ENCODE data around the gene SORCS2.

SORCS2 gene

GRCh38 chr4:7774301-7775294 is 582.3 kb downstream of the SORCS2 start:
- H3F3A ChIP-seq (ENCODE audit: insufficient read depth, low read length): no peaks in the 10 kb centered on the region
- no peak overlapping the region for H3K27ac ChIP-seq (ENCODE audit: low read depth, low read length, poor library complexity, severe bottlenecking)
- no peak overlapping the region for H3K9ac ChIP-seq (ENCODE audit: low read length)
- no peaks in the 10 kb centered on the region for H4K20me1 ChIP-seq (ENCODE audit: insufficient read depth, low read length)
- no peaks in the 10 kb centered on the region for H3K36me3 ChIP-seq (ENCODE audit: insufficient read depth, low read length)
- TF ChIP-seq CTCF (IDR thresholded peaks at IDR 0.05; ENCODE audit: low read length) (no peak), EZH2 (IDR thresholded peaks at IDR 0.05; ENCODE audit: borderline replicate concordance, low read length) (no peak)
- no peaks in the 10 kb centered on the region for H3K9me3 ChIP-seq (ENCODE audit: low read length)
- no peak overlapping the region for H3K4me3 ChIP-seq (ENCODE audit: low read depth, low read length, poor library complexity, severe bottlenecking)
- H3K79me2 ChIP-seq (ENCODE audit: insufficient read depth, low read length): no peaks in the 10 kb centered on the region
- peaks cover 30% of the 10 kb centered on the region for H3K4me1 ChIP-seq (ENCODE audit: insufficient read depth, low read length, severe bottlenecking)
- H3K9me2 ChIP-seq (ENCODE audit: low read depth, low read length): no peaks in the 10 kb centered on the region
- no peak overlapping the region for H2AFZ ChIP-seq (ENCODE audit: low read length)
- no peaks in the 10 kb centered on the region for H3K27me3 ChIP-seq (ENCODE audit: insufficient read depth, low read length)
- no peak overlapping the region for H3K4me2 ChIP-seq (ENCODE audit: low read length)

- no peak overlapping the region for H3K4me3 ChIP-seq (ENCODE audit: low read depth, low read length, poor library complexity, severe bottlenecking)
- no peaks in the 10 kb centered on the region for H3F3A ChIP-seq (ENCODE audit: insufficient read depth, low read length)
- H3K36me3 ChIP-seq (ENCODE audit: insufficient read depth, low read length): no peaks in the 10 kb centered on the region
- no peak overlapping the region for H2AFZ ChIP-seq (ENCODE audit: low read length)
- H3K27me3 ChIP-seq (ENCODE audit: insufficient read depth, low read length): no peaks in the 10 kb centered on the region
- TF ChIP-seq CTCF (IDR thresholded peaks at IDR 0.05; ENCODE audit: low read length): no peak
- no peak for TF ChIP-seq EZH2 (IDR thresholded peaks at IDR 0.05; ENCODE audit: borderline replicate concordance, low read length)
- H3K27ac ChIP-seq (ENCODE audit: low read depth, low read length, poor library complexity, severe bottlenecking): no peak overlapping the region
- no peaks in the 10 kb centered on the region for H3K79me2 ChIP-seq (ENCODE audit: insufficient read depth, low read length)
- no peak overlapping the region for H3K9ac ChIP-seq (ENCODE audit: low read length)
- H3K9me3 ChIP-seq (ENCODE audit: low read length): no peaks in the 10 kb centered on the region
- H4K20me1 ChIP-seq (ENCODE audit: insufficient read depth, low read length): no peaks in the 10 kb centered on the region
- H3K4me1 ChIP-seq (ENCODE audit: insufficient read depth, low read length, severe bottlenecking): peaks cover 35% of the 10 kb centered on the region
- H3K4me2 ChIP-seq (ENCODE audit: low read length): no peak overlapping the region
- H3K9me2 ChIP-seq (ENCODE audit: low read depth, low read length): no peaks in the 10 kb centered on the region
Observed at GRCh38 chr4:7775396-7775795, 583.1 kb downstream of the SORCS2 start.

GRCh38 chr4:7777017-7777710 is 584.8 kb downstream of the SORCS2 start:
- H3K9ac ChIP-seq (ENCODE audit: low read length): no peak overlapping the region
- no peak overlapping the region for H3K4me2 ChIP-seq (ENCODE audit: low read length)
- H3K27ac ChIP-seq (ENCODE audit: low read depth, low read length, poor library complexity, severe bottlenecking): no peak overlapping the region
- no peak overlapping the region for H3K4me3 ChIP-seq (ENCODE audit: low read depth, low read length, poor library complexity, severe bottlenecking)
- H3F3A ChIP-seq (ENCODE audit: insufficient read depth, low read length): no peaks in the 10 kb centered on the region
- H3K27me3 ChIP-seq (ENCODE audit: insufficient read depth, low read length): no peaks in the 10 kb centered on the region
- no peaks in the 10 kb centered on the region for H3K36me3 ChIP-seq (ENCODE audit: insufficient read depth, low read length)
- H3K4me1 ChIP-seq (ENCODE audit: insufficient read depth, low read length, severe bottlenecking): peaks cover 24% of the 10 kb centered on the region
- no peaks in the 10 kb centered on the region for H4K20me1 ChIP-seq (ENCODE audit: insufficient read depth, low read length)
- H2AFZ ChIP-seq (ENCODE audit: low read length): no peak overlapping the region
- no peaks in the 10 kb centered on the region for H3K79me2 ChIP-seq (ENCODE audit: insufficient read depth, low read length)
- no peaks in the 10 kb centered on the region for H3K9me2 ChIP-seq (ENCODE audit: low read depth, low read length)
- no peak for TF ChIP-seq EZH2 (IDR thresholded peaks at IDR 0.05; ENCODE audit: borderline replicate concordance, low read length)
- no peak for TF ChIP-seq CTCF (IDR thresholded peaks at IDR 0.05; ENCODE audit: low read length)
- no peaks in the 10 kb centered on the region for H3K9me3 ChIP-seq (ENCODE audit: low read length)

Measured in OCI-LY1 (cell line).